Motor neuron (in vitro differentiated cells): ENCODE results near the gene TBC1D12. TPM values are rescaled to one million over a fixed set of nuclear protein-coding genes. Genes with fewer than 3 reads are reported as not detected.
A peak's percentile ranks its signal among the peaks of the same experiment; 100 is the strongest.
"Not testable (repeated sequence)": the region's sequence is repeated elsewhere in the genome, so short reads cannot be mapped to it uniquely, and the experiment has no call there.

Experiments used
- ATAC-seq, 8 experiments: fragments of 200-7000 bp; cut with Tn5 transposase; replicated peaks in 6 of 8; 2 replicates each; pipeline ENCODE4 v1.8.0; 2021; ENCODE audit warnings: mild to moderate bottlenecking in 8 of 8, moderate library complexity in 8 of 8
- H3K27ac ChIP-seq, 2 donors: fragments of 250-450 bp; sonication (Bioruptor Pico); 2 replicates each; pipeline ENCODE4 v1.9.0; 2021; ENCODE audit warnings: antibody characterized with exemption in 2 of 2, mild to moderate bottlenecking in 2 of 2, moderate library complexity in 1 of 2
- H3K4me1 ChIP-seq, 2 donors: fragments of 250-450 bp; sonication (Bioruptor Pico); replicated peaks in 1 of 2; 2 replicates each; pipeline ENCODE4 v1.6.1; 2021; ENCODE audit warnings: antibody characterized with exemption in 2 of 2, mild to moderate bottlenecking in 2 of 2, moderate library complexity in 1 of 2
- H3K4me3 ChIP-seq, 5 donors: fragments of 250-450 bp; sonication (Bioruptor Pico); 2 replicates each; pipeline ENCODE4 v1.9.0; 2021; ENCODE audit warnings: antibody characterized with exemption in 5 of 5, mild to moderate bottlenecking in 5 of 5, moderate library complexity in 4 of 5
- WGBS, 10 experiments: fragments of 450-650 bp; shearing (Covaris generic); methylation state at CpG; one replicate each; pipeline ENCODE4 v1.0.0; 2022; 5-methylcytosine and 5-hydroxymethylcytosine counted together
- in situ Hi-C, 9 experiments: fragments of 400-800 bp; cut with MboI; loops; one replicate each; pipeline ENCODE4 v1.15.0; 2021; ENCODE audit warnings: low sequenced_read_pairs in 9 of 9, low pct_unique_long_range_greater_than_20kb in 2 of 9; ENCODE audit not compliant: unreplicated experiment in 9 of 9
- total RNA-seq, 8 experiments: library from RNA; unstranded; fragments of 300-600 nt; gene quantifications; 2 replicates each; pipeline versions ENCODE4 v1.2.3 to v1.2.4, GENCODE V29; 2022

TBC1D12 gene
- total RNA-seq, 8 experiments from 2014 or later = 8.3 to 17.0 (median 12.2) TPM

DNA sequence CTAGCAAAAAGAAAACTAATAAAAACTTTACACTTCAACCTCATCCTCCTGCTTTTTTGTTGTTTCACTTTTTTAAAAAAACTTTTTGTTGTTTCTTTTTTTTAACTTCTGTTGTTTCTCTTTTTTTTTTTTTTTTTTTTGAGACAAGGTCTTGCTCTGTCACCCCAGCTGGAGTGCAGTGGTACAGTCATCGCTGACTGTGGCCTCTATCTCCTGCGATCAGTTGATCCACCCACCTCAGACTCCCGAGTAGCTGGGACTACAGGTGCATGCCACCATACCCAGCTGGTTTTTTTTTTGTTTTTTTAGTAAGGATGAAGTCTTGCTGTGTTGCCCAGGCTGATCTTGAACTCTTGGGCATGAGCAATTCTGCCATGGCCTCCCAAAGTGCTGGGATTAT, 85.2 kb downstream of the TBC1D12 start:
- Histone ChIP-seq H3K4me3 (no peak overlapping the region), H3K27ac (no peak overlapping the region), H3K4me1 (no peaks in the 10 kb centered on the region)
- WGBS, 10 experiments = 64 to 96% (median 88%) methylated on average over 2 to 3 of the region's 3 CpGs; no CpG with 5 or more reads in 1 of the 10 experiments
- ATAC-seq = no peak
- in situ Hi-C loops = no loop called here

DNA sequence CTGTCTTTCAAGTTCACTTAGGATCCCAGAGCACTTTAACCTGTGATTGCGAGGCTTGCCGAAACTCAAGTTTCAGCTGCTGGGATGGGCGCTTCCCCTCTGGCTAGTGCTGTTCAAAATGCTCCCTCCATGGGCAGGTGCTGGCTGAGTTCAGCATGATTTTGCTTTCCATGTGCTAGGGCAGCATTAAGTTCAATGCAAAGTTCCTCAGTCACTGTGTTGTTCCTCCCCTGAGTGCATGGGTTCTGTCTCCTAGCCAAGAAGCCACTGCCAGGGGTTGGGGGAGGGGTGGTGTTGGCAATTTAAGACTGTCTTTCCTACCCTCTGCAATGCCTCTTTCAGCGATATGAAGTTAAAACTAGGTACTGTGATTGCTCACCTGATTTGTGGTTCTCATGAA, 86.8 kb downstream of the TBC1D12 start:
- in situ Hi-C loops = no loop called here
- Histone ChIP-seq H3K27ac (no peak overlapping the region), H3K4me3 (no peak overlapping the region), H3K4me1 (no peaks in the 10 kb centered on the region)
- 90 to 100% (median 100%) methylated on average over 1 to 4 of the region's 4 CpGs; no CpG with 5 or more reads in 2 of the 10 experiments for WGBS, 10 experiments
- ATAC-seq = no peak

DNA sequence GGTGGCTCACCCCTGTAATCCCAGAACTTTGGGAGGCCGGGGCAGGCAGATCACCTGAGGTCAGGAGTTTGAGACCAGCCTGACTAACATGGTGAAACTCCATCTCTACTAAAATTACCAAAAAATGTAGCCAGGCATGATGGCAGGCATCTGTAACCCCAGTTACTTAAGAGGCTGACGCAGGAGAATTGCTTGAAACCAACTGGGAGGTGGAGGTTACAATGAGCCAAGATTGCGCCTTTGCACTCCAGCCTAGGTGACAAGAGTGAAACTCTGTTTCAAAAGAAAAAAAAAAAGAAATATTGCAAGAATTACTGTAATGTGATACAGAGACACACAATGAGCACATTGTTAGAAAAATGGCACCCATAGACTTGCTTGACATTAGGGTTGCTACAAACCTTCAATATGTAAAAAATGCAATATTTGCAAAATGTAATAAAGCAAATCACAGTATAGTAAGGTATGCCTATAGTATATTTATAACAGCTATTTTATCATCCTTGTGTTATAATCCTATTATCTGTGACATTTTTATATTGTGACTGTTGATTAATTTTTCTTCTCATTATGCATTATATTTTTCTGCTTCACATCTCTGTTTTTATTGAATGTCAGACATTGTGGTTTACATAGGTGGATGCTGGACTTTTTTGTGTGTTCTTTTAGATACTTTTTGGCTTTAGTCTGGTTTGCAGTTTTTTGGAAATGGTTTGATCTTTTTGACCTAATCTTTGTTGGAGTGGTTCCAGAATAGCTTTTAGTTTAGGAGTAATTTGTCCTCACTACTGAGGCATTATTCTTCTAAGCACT, 87.8 kb downstream of the TBC1D12 start:
- 86 to 100% (median 100%) methylated on average over 1 to 3 of the region's 3 CpGs; no CpG with 5 or more reads in 1 of the 10 experiments for WGBS, 10 experiments
- no peak for ATAC-seq
- no peak overlapping the region for H3K4me3 ChIP-seq
- H3K27ac ChIP-seq = no peak overlapping the region
- in situ Hi-C loops = no loop called here
- H3K4me1 ChIP-seq = no peaks in the 10 kb centered on the region

DNA sequence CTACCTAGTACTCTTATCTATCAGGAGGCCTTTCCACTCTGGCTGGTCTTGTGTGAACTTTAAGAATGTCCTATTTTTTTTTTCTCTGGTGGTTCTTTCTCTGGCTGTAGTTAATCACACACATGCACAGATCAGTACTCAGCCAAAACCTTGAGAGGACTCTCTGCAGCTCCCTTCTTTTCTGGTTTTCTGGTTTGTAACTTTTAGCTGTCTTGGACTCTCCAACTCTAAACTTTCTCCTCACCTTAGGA, 88.4 kb downstream of the TBC1D12 start:
- no peak overlapping the region for H3K4me3 ChIP-seq
- in situ Hi-C loops = no loop called here
- no peak overlapping the region for H3K27ac ChIP-seq
- no peaks in the 10 kb centered on the region for H3K4me1 ChIP-seq
- ATAC-seq = no peak

DNA sequence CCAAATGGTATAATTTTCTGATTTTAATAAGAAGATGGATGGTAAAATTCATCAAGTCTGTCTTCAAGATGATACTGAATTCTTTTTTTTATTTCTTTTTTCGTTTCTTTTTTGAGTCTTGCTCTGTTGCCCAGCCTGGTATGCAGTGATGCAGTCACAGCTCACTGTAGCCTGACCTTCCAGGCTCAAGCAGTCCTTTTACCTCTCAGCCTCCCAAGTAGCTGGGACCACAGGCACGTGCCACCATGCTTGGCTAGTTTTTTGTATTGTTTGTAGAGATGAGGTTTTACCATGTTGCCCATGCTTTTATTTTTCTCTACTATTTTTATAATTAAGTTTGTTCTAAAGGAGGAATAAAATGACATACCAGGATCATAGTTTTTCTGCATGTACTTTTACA, 91.1 kb downstream of the TBC1D12 start:
- no peak for ATAC-seq
- in situ Hi-C loops = no loop called here
- 52 to 89% (median 70%) methylated on average over 1 to 2 of the region's 2 CpGs for WGBS, 10 experiments
- Histone ChIP-seq H3K27ac (no peak overlapping the region), H3K4me1 (no peaks in the 10 kb centered on the region), H3K4me3 (no peak overlapping the region)

DNA sequence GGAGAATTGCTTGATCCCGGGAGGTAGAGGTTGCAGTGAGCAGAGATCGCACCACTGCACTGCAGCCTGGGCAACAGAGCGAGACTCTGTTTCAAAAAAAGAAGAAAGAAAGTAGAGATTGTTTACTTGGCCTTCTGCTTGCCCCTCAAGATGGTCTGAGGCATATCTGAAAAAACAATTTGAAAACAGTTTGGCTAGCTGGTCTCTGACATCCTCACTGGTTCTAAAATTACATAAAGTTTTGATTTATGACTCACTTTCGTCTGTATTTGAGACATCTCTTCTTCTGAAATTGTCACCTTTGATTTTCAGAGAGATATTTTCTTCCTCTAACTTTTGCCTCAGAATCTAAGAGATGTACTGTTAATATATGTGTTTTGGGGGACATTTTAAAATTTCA, 93.7 kb downstream of the TBC1D12 start:
- 0 to 100% (median 89%) methylated on average over 1 to 4 of the region's 4 CpGs; no CpG with 5 or more reads in 1 of the 10 experiments for WGBS, 10 experiments
- no peak for ATAC-seq
- in situ Hi-C loops = no loop called here
- Histone ChIP-seq H3K27ac (no peak overlapping the region), H3K4me3 (no peak overlapping the region), H3K4me1 (no peaks in the 10 kb centered on the region)

DNA sequence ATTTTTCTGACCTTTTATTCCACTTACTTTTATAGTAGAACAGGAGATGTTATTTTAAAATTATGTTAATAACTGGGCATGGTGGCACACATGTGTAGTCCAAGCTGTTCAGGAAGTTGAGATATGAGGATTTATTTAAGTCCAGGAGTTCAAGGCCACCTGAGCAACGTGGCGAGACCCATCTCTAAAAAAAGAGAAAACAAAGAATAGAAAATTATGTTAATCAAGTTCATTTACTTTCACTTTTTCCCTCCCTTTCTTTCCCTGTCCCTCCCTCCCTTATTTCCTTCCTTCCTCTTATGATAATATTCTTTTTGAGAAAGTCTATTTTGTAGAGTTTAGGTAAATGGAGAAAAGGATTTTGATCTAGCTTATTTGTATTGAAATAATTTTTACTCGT, 94.3 kb downstream of the TBC1D12 start:
- no peak overlapping the region for H3K4me3 ChIP-seq
- no peaks in the 10 kb centered on the region for H3K4me1 ChIP-seq
- H3K27ac ChIP-seq = no peak overlapping the region
- 66 to 96% (median 83%) methylated on average over 1 to 3 of the region's 3 CpGs; no CpG with 5 or more reads in 1 of the 10 experiments for WGBS, 10 experiments
- no peak for ATAC-seq
- in situ Hi-C loops = no loop called here

DNA sequence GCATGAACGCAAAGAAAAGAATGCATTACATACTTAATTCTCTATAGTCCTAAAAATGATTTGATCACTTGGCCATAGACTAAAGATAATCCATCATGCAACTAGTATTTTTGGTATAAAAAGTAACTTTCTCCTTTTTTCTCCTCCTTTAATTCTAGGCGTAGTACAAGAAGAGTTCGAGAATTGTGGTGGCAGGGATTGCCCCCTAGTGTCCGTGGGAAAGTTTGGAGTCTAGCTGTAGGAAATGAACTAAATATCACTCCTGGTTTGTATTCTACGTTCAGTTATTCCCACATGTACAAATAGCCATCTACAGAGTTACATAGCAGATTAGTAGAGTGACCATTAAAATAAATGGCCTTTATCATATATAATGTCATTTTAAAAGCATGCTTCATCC, 97.7 kb downstream of the TBC1D12 start:
- Histone ChIP-seq H3K27ac (no peak overlapping the region), H3K4me3 (no peak overlapping the region), H3K4me1 (no peaks in the 10 kb centered on the region)
- WGBS, 10 experiments = 60 to 100% (median 81%) methylated on average over 1 to 5 of the region's 5 CpGs
- ATAC-seq = peak in 1 of 8 experiments; percentile 18
- in situ Hi-C loops = no loop called here

DNA sequence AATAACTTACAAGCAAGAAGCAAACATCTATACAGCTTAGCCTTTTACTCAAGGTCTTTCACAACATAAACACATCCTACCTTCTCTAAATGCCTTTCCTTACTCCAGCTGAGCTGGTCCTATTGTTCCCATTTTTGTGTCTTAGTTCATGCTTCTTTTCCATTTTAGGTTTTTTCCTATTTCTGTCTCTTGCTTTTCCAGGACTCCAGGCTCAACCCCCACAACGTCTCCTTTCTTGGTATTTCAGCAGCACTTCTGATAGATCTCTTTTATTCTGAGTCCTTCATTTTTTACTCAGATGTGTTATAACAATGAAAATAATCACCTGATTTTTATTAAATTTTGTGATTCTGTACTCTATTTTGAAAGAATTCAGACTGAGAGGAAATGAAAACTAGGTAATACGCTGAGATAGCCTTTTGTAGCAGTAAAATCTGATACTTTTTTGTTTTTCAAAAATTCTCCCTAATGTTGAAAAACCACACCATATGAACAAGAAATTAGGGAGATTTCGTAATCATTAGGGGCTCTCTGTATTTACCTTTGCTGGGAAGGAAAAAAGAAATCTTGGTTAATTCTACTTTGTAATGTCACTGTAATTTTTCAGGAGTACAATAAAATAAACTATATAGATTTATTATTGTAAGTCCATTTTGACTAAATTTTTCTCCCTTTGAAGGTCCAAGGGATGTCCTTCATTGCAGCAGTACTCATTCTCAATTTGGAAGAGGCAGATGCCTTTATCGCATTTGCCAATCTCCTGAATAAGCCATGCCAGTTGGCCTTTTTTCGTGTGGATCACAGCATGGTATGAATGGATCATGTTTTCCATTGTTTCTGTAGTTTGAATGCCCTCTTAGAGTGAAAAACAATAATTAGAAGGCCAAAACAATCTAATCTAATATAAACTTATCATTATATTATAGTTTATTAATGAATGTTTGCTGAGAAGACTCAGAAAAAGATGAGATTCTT, 119.2 kb downstream of the TBC1D12 start:
- in situ Hi-C loops = no loop called here
- WGBS, 10 experiments = 77 to 100% (median 87%) methylated on average over 1 to 5 of the region's 5 CpGs
- Histone ChIP-seq H3K4me3 (no peak overlapping the region), H3K4me1 (no peaks in the 10 kb centered on the region), H3K27ac (no peak overlapping the region)
- no peak for ATAC-seq

DNA sequence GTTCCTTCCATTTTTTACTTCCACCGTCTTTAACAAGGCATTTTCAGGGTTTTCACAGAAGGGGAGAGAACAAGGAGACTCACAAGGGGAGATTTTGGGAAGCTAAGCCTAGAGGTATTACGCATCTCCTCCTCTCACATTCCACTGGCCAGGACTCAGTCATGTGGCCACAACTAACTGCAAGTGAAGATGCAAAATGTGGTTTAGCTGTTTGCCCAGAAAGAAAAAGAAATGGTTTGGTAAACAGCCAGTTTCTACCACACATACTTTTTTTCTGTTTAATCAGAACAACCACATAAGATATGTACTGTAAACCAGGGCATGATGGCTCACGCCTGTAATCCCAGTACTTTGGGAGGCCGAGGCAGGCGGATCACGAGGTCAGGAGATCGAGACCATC, 121.8 kb downstream of the TBC1D12 start:
- no peak overlapping the region for H3K27ac ChIP-seq
- ATAC-seq = no peak
- H3K4me1 ChIP-seq = no peaks in the 10 kb centered on the region
- WGBS, 10 experiments = 78 to 100% (median 97%) methylated on average over 1 to 7 of the region's 7 CpGs; no CpG with 5 or more reads in 3 of the 10 experiments
- in situ Hi-C loops = no loop called here
- no peak overlapping the region for H3K4me3 ChIP-seq

DNA sequence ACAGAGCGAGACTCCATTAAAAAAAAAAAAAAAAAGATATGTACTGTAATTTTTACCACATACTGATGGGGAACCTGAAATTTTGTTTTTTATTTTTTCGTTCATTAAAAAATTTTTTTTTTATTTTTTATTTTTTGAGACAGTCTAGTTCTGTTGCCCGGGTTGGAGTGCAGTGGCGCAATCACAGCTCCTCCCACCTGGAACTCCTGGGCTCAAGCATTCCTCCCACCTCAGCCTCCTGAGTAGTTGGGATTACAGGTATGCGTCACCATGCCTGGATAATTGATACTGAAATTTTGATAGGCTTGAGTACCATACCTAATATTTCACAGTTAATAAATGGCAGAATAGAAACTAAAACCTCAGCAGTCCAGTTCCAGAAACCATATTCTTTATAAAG, 122.4 kb downstream of the TBC1D12 start:
- no peak overlapping the region for H3K4me3 ChIP-seq
- no peak for ATAC-seq
- H3K27ac ChIP-seq = no peak overlapping the region
- 89 to 100% (median 95%) methylated on average over 2 to 5 of the region's 5 CpGs for WGBS, 10 experiments
- no peaks in the 10 kb centered on the region for H3K4me1 ChIP-seq
- in situ Hi-C loops = no loop called here

DNA sequence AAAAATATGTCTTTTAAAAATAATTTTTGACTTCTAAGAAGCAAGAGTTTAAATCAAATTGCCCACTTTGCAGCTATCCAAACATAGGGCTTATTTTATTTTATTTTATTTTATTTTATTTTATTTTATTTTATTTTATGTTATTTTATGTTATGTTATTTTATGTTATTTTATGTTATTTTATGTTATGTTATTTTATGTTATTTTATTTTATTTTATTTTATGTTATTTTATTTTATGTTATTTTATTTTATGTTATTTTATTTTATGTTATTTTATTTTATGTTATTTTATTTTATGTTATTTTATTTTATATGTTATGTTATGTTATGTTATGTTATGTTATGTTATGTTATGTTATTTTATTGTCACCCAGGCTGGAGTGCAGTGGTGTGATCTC, 129.2 kb downstream of the TBC1D12 start:
- ATAC-seq, H3K27ac ChIP-seq, in situ Hi-C loops, H3K4me1 ChIP-seq, H3K4me3 ChIP-seq: not testable (repeated sequence)

DNA sequence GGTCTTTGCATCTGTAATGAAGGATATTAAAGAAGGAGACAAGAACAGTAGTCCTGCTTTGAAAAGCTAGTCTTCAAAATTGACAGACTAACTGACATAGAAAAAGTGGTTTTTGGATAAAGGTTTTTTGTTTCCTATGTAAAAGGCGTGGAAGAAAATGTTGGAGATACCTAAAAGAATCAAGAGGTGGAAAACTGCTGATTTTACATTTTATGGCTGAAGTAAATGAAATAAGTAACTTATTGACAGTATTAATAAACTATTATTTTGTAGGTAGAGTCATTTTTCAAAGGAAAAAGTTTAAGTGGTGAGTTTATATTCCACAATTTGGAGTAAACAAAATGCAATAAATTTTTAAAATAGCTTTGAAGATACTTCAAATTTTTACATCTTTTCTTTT, 130.7 kb downstream of the TBC1D12 start:
- Histone ChIP-seq H3K4me3 (no peak overlapping the region), H3K4me1 (no peaks in the 10 kb centered on the region), H3K27ac (no peak overlapping the region)
- no peak for ATAC-seq
- in situ Hi-C loops = no loop called here
- WGBS, 10 experiments = 60 to 100% (median 93%) methylated on average over 1 of the region's 1 CpG; no CpG with 5 or more reads in 1 of the 10 experiments
